Activated CD8-positive, alpha-beta T cell treated with anti-CD3 and anti-CD28 coated beads, Interleukin-2, amount 10 ng/mL, durations not matched to agents 7 days and 5 days (primary cell): ENCODE results near the gene UBAC2. TPM values are rescaled to one million over a fixed set of nuclear protein-coding genes. Genes with fewer than 3 reads are reported as not detected.

Experiments used
- ATAC-seq: fragments of 150-1000 bp; cut with Tn5 transposase; one replicate; pipeline ENCODE4 v1.10.0; 2021; ENCODE audit warnings: moderate library complexity
- CTCF ChIA-PET: fragments of 350-600 bp; sonication (Branson Sonifier 250); formaldehyde crosslinking; loops from one replicate; lab custom pipeline; 2021; ENCODE audit warnings: antibody characterized with exemption; lab: Charles Lee
- POLR2A ChIA-PET: fragments of 350-600 bp; sonication (Branson Sonifier 250); formaldehyde crosslinking; loops from one replicate; lab custom pipeline; 2021; ENCODE audit warnings: antibody characterized with exemption; lab: Charles Lee
- DNase-seq: peaks from one replicate; pipeline ENCODE4 v3.0.0-alpha.2; 2020
- H3K27ac Mint-ChIP-seq: one replicate; pipeline ENCODE4 v1.8.0; 2021; ENCODE audit warnings: mild to moderate bottlenecking, mixed read lengths
- H3K27me3 Mint-ChIP-seq: one replicate; pipeline ENCODE4 v1.8.0; 2021; ENCODE audit warnings: low read depth, mixed read lengths
- H3K36me3 Mint-ChIP-seq: one replicate; pipeline ENCODE4 v1.8.0; 2021; ENCODE audit warnings: low read depth, mixed read lengths
- H3K4me1 Mint-ChIP-seq: one replicate; pipeline ENCODE4 v1.8.0; 2021; ENCODE audit warnings: low read depth, mixed read lengths
- H3K4me3 Mint-ChIP-seq: one replicate; pipeline ENCODE4 v1.8.0; 2021; ENCODE audit warnings: mild to moderate bottlenecking, mixed read lengths
- H3K9me3 Mint-ChIP-seq: one replicate; pipeline ENCODE4 v1.8.0; 2022; ENCODE audit warnings: mixed read lengths; ENCODE audit not compliant: insufficient read depth
- total RNA-seq, 2 experiments: library from RNA; stranded (reverse); gene quantifications; one replicate each; pipeline ENCODE4 v1.2.3, GENCODE V29; 2021

UBAC2 gene
- total RNA-seq, 2 experiments from 2014 or later, result 67.4 to 71.2 TPM

DNA sequence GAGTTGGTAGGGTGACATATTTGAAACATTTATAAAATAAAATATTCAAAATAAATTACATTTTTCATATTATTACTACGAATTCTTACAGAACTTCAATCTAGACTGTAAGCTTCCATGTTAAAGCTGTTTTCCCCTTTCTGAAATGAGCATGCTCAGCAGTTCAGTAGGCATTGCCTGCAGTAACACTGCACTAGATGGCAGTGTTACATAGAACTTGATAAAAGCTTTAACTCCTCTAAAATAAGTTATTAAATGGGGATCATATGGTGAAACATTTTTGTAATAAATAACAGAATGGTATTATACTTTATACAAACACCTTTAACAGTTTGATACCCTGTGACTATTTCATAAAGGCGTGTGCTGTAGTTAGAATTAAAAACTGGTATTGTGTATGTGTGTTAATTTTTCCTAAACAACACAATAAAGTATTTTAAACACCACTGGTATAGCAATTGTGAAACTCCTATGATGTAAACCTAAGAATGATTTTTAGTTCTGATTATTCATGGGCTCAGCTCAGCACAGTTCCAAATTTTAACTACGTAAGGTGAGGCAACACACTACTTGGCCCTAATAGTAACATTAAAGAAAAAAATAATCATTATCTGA is 69.1 kb downstream of the UBAC2 start:
- CTCF ChIA-PET, result interaction anchor here (0.6 to 11.7 kb wide), 75 partner anchors 9 to 400 kb away, joined by 3 to 346 read pairs (median 6); partner anchors contain the start of genes GPR18, GPR183 and UBAC2
- peak; percentile 46 for DNase-seq

DNA sequence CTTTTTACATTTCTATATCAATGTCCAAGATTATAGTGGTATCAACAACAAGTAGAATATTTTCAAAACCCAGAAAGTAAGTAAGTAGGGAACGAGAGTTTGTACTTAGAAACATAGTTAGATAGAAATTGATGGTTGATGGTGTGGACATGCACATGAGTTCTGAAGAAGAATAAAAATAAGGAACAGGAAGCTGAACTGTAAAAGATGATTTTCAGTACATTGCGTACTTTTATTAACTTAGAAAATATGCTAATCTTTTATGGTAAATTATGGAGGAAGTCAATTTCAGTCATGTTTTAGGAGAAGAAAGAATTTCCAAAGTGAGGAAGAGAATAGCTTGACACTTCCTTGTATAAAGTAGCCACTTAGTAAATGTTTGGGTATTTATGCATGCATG is 69.9 kb downstream of the UBAC2 start:
- Mint-ChIP-seq H3K27ac (no peak overlapping the region), H3K36me3 (peaks cover 49% of the 10 kb centered on the region), H3K9me3 (peaks cover 8% of the 10 kb centered on the region), H3K27me3 (no peaks in the 10 kb centered on the region), H3K4me3 (no peak overlapping the region), H3K4me1 (peaks cover 65% of the 10 kb centered on the region)
- ATAC-seq, result no peak
- POLR2A ChIA-PET, result interaction anchor here (1.4 to 2.8 kb wide), 6 partner anchors 44 to 169 kb away, joined by 3 to 14 read pairs (median 7); partner anchors contain the start of gene UBAC2
- CTCF ChIA-PET, result interaction anchor here (0.7 to 11.7 kb wide), 57 partner anchors 9 to 401 kb away, joined by 3 to 346 read pairs (median 9); partner anchors contain the start of genes GPR18, GPR183 and UBAC2
- no peak for DNase-seq

More for the DNA sequence above, 69.1 kb downstream of the UBAC2 start:
- Mint-ChIP-seq H3K27ac (no peak overlapping the region), H3K36me3 (peaks cover 45% of the 10 kb centered on the region), H3K27me3 (no peaks in the 10 kb centered on the region), H3K4me1 (peaks cover 64% of the 10 kb centered on the region), H3K9me3 (peaks cover 8% of the 10 kb centered on the region), H3K4me3 (no peak overlapping the region)
- ATAC-seq, result peak; percentile 62
- POLR2A ChIA-PET, result interaction anchor here (0.9 to 2.8 kb wide), 9 partner anchors 10 to 170 kb away, joined by 3 to 14 read pairs (median 5); partner anchors contain the start of gene UBAC2

DNA sequence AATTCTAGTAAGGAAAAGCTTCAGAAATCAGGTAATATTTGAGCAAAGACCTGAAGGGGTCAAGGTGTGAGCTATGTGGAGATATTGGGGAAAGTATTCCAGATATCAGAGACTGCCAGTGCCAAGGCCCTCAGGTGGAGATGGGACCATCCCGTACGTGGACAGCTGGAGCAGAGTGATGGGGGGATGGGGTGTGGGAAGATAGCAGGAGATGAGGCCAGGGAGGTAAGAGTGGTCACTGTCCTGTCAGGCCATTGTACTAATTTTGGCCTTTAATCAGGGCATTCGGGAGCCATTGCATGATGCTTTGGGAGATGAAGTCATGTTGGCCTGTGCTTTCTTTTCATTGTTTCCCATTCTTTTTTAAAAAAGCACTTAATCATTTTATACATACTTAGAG is 70.6 kb downstream of the UBAC2 start:
- peaks cover 52% of the 10 kb centered on the region for H3K36me3 Mint-ChIP-seq
- ATAC-seq, result no peak
- CTCF ChIA-PET, result interaction anchor here (0.9 to 11.7 kb wide), 21 partner anchors 9 to 168 kb away, joined by 3 to 346 read pairs (median 18); partner anchors contain the start of genes GPR18 and UBAC2
- H3K27ac Mint-ChIP-seq, result peak overlapping the region; percentile 32
- H3K4me3 Mint-ChIP-seq, result no peak overlapping the region
- DNase-seq, result no peak
- POLR2A ChIA-PET, result interaction anchor here (2.2 to 2.8 kb wide), 4 partner anchors 43 to 165 kb away, joined by 6 to 14 read pairs (median 8); partner anchors contain the start of gene UBAC2
- H3K4me1 Mint-ChIP-seq, result peaks cover 69% of the 10 kb centered on the region
- no peaks in the 10 kb centered on the region for H3K27me3 Mint-ChIP-seq
- peaks cover 8% of the 10 kb centered on the region for H3K9me3 Mint-ChIP-seq

DNA sequence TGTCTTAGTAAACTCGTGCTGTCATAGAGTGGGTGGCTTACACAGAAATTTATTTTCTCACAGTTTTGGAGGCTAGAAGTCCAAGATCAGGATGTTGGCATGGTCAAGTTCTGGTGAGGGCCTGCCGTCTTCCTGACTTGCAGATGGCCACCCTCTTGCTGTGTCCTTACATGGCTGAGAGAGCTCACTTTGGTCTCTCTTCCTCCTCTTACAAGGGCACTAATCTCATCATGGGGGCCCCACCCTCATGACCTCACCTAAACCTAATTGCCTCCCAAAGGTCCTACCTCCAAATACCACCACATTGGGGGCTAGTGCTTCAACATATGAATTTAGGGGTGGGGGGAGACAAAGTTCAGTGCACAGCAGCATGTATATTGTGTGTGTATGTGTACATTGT is 71.8 kb downstream of the UBAC2 start:
- no peak overlapping the region for H3K27ac Mint-ChIP-seq
- no peak overlapping the region for H3K4me3 Mint-ChIP-seq
- CTCF ChIA-PET, result interaction anchor here (0.8 to 11.7 kb wide), 12 partner anchors 10 to 163 kb away, joined by 3 to 346 read pairs (median 86); partner anchors contain the start of genes GPR18 and UBAC2

DNA sequence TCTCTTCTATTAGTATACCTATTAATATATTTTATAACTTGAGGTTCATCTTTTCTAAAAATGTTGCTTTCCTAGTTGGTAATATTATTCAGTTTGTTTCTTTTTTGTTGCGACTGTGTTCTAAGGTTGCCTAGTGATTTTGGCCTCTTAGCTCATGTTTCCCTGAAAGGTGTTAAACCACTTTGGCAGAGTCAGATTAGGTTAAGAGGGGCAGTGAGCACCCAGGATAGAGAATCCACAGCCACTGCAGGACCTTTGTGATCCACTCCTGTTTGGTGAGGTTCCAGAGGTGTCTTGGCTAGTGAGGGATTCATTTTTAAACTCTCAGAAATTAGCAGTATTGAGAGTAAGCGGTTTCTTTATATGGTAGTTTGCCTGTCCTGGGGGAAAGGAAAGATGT is 72.5 kb downstream of the UBAC2 start:
- H3K4me3 Mint-ChIP-seq, result no peak overlapping the region
- ChIA-PET POLR2A (no interaction called here), CTCF (interaction anchor here (0.8 to 11.7 kb wide), 9 partner anchors 12 to 162 kb away, joined by 3 to 346 read pairs (median 4); partner anchors contain the start of gene UBAC2)
- no peaks in the 10 kb centered on the region for H3K27me3 Mint-ChIP-seq
- DNase-seq, result no peak
- peak overlapping the region; percentile 73 for H3K27ac Mint-ChIP-seq
- H3K9me3 Mint-ChIP-seq, result peaks cover 8% of the 10 kb centered on the region
- H3K36me3 Mint-ChIP-seq, result peaks cover 64% of the 10 kb centered on the region
- H3K4me1 Mint-ChIP-seq, result peaks cover 84% of the 10 kb centered on the region
- ATAC-seq, result peak; percentile 27

More for the DNA sequence above, 71.8 kb downstream of the UBAC2 start:
- ATAC-seq (no peak), DNase-seq (no peak)
- Mint-ChIP-seq H3K36me3 (peaks cover 59% of the 10 kb centered on the region), H3K27me3 (no peaks in the 10 kb centered on the region), H3K9me3 (peaks cover 8% of the 10 kb centered on the region), H3K4me1 (peaks cover 78% of the 10 kb centered on the region)
- POLR2A ChIA-PET, result interaction anchor here (0.9 kb wide), 1 partner anchor 80 kb away, joined by 3 read pairs; no protein-coding TSS in a partner anchor

DNA sequence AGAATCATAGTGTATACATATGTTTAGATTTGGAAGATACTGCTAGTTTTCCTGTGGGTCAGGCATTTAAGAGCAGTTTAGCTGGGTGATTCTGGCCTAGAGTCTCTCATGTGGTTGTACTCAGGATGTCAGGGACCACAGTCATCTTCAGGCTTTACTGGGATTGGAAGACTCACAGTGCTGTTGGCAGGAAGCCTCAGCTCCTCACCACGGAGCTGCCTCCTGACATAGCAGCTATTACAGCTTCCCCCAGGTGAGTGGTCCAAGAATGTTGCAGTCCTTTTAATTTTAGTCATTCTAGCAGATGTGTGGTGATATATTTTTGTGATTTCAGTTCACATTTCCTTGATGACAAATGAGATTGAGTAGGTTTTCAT is 74.4 kb downstream of the UBAC2 start:
- Mint-ChIP-seq H3K4me3 (peak overlapping the region; percentile 13), H3K27ac (peak overlapping the region; percentile 80), H3K9me3 (peaks cover 8% of the 10 kb centered on the region), H3K36me3 (peaks cover 79% of the 10 kb centered on the region), H3K4me1 (peaks cover 93% of the 10 kb centered on the region), H3K27me3 (no peaks in the 10 kb centered on the region)
- ChIA-PET CTCF (interaction anchor here (0.8 to 3.1 kb wide), 17 partner anchors 9 to 165 kb away, joined by 3 to 43 read pairs (median 4); partner anchors contain the start of gene GPR183), POLR2A (interaction anchor here (0.9 to 1.6 kb wide), 3 partner anchors 40 to 106 kb away, joined by 3 to 6 read pairs (median 4); partner anchors contain the start of gene UBAC2)
- peak; percentile 69 for DNase-seq
- ATAC-seq, result peak; percentile 84

DNA sequence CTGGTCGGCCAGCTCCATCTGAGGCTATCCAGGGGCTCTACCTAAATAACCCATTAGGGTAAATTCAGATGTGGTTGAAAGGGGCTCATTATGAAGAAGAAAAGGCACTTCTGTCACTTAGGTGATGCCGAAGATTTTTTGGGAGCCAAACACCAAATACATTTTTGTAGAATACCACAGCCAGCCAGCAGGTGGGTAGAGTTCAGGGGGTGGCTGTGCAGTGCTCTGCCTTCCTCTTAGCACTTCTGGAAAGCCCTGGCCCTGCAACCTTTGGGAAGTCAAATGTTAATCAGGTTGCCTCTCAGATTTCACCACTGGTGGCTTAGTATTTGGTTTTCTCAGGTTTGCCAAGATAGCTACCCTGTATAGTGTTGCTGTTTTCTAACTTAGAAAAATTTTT is 76.1 kb downstream of the UBAC2 start:
- no peaks in the 10 kb centered on the region for H3K27me3 Mint-ChIP-seq
- POLR2A ChIA-PET, result interaction anchor here (1.0 kb wide), 1 partner anchor 80 kb away, joined by 3 read pairs; no protein-coding TSS in a partner anchor
- H3K4me1 Mint-ChIP-seq, result peaks cover 95% of the 10 kb centered on the region
- CTCF ChIA-PET, result interaction anchor here (0.9 to 3.1 kb wide), 9 partner anchors 9 to 159 kb away, joined by 3 to 43 read pairs (median 5); partner anchors contain the start of gene GPR183
- H3K27ac Mint-ChIP-seq, result peak overlapping the region; percentile 32
- no peak for ATAC-seq
- peak overlapping the region; percentile 2 for H3K4me3 Mint-ChIP-seq
- H3K36me3 Mint-ChIP-seq, result peaks cover 83% of the 10 kb centered on the region
- DNase-seq, result no peak
- H3K9me3 Mint-ChIP-seq, result peaks cover 8% of the 10 kb centered on the region

DNA sequence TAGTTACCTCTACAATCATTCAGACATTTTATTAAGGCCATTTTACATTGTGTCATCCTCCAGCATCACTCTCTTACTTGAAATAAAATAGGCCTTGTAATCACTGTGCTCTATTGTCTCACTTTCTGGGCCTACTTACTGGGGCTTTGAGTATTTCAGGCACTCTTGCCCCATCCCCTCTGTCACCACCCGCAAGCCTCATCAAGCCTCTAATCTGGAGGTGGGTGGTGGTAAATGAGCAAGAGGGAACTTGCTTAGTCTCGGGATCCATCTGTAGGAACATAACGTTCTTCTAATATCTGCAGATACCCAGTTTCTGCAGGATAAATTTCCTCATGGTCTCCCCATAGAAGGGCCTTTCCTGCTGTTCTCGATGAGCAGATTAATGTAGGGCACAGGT is 77.0 kb downstream of the UBAC2 start:
- peak overlapping the region; percentile 72 for H3K27ac Mint-ChIP-seq

DNA sequence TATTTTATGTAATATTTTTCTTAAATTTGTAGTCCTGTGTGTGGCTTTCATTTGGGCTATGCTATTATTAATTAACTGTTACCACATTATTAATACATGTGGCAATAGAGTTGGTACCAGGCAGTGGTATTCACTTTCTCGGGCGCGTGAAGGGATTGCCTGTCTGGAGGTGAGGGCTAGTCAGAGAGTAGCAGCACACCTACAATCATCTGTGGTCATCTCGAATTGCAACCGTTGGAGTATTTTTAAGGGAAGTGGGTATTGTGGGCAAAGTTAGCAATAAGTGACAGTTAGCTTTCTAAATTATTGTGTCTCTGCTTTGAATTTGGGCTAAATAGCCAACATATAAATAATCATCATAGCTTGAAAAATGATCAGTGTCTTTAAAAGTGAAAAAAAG is 77.5 kb downstream of the UBAC2 start:
- peaks cover 97% of the 10 kb centered on the region for H3K4me1 Mint-ChIP-seq
- peak overlapping the region; percentile 25 for H3K4me3 Mint-ChIP-seq
- ATAC-seq (no peak), DNase-seq (no peak)
- ChIA-PET POLR2A (interaction anchor here (0.6 to 1.1 kb wide), 4 partner anchors 78 to 228 kb away, joined by 3 to 4 read pairs (median 3); partner anchors contain the start of gene UBAC2), CTCF (interaction anchor here (0.9 to 3.7 kb wide), 8 partner anchors 8 to 224 kb away, joined by 3 to 27 read pairs (median 4); no protein-coding TSS in a partner anchor)
- H3K36me3 Mint-ChIP-seq, result peaks cover 79% of the 10 kb centered on the region
- H3K27ac Mint-ChIP-seq, result peak overlapping the region; percentile 77
- no peaks in the 10 kb centered on the region for H3K9me3 Mint-ChIP-seq
- no peaks in the 10 kb centered on the region for H3K27me3 Mint-ChIP-seq

More for the DNA sequence above, 77.0 kb downstream of the UBAC2 start:
- H3K9me3 Mint-ChIP-seq, result peaks cover 3% of the 10 kb centered on the region
- no peaks in the 10 kb centered on the region for H3K27me3 Mint-ChIP-seq
- peaks cover 81% of the 10 kb centered on the region for H3K36me3 Mint-ChIP-seq
- no peak overlapping the region for H3K4me3 Mint-ChIP-seq
- ChIA-PET POLR2A (interaction anchor here (0.7 kb wide), 1 partner anchor 157 kb away, joined by 3 read pairs; no protein-coding TSS in a partner anchor), CTCF (interaction anchor here (0.9 to 3.7 kb wide), 6 partner anchors 8 to 225 kb away, joined by 3 to 27 read pairs (median 6); no protein-coding TSS in a partner anchor)
- DNase-seq, result no peak
- H3K4me1 Mint-ChIP-seq, result peaks cover 96% of the 10 kb centered on the region
- no peak for ATAC-seq

DNA sequence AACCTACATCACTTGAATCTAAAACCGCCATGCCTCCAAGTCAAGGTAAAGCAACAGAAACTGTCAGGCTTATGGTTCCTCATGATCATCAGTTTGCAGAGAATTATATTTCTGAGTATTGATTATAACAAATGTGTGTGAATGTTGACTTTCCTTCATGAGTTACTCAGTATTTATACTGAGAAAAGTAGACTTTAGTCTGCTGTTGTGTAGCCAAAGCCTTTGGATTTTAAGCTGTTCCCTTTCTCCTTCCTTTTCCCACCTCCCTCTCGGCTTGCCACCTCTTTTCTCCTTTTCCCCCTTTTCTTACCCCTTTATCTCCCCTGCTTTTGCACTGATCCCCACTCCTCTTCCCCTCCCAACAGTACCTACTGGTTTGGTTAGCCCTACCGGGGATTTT is 78.2 kb downstream of the UBAC2 start:
- DNase-seq (no peak), ATAC-seq (no peak)
- Mint-ChIP-seq H3K27ac (peak overlapping the region; percentile 51), H3K27me3 (no peaks in the 10 kb centered on the region), H3K4me1 (peaks cover 94% of the 10 kb centered on the region), H3K4me3 (no peak overlapping the region), H3K9me3 (no peaks in the 10 kb centered on the region), H3K36me3 (peaks cover 73% of the 10 kb centered on the region)
- ChIA-PET POLR2A (interaction anchor here (0.6 to 1.1 kb wide), 2 partner anchors 78 to 82 kb away, joined by 3 read pairs; partner anchors contain the start of gene UBAC2), CTCF (interaction anchor here (0.9 to 3.7 kb wide), 6 partner anchors 9 to 223 kb away, joined by 3 to 27 read pairs (median 4); no protein-coding TSS in a partner anchor)

DNA sequence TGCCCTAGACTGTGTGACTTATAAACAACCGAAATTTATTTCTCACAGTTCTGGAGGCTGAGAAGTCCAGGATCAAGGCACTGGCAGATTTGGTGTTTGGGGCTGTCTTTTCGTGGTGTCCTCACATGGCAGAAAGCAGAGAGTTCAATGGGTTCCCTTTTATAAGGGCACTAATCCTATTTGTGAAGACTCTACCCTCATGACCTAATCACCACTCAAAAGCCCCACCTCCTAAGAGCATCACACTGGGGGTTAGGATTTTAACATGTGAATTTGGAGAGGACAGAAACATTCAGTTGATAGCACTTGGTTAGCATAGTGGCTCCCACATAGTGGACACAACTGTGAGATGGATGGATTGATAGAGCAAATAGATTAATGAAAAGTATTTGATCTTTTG is 79.0 kb downstream of the UBAC2 start:
- ChIA-PET POLR2A (no interaction called here), CTCF (interaction anchor here (0.9 to 3.7 kb wide), 5 partner anchors 8 to 157 kb away, joined by 3 to 27 read pairs (median 3); partner anchors contain the start of gene GPR183)
- Mint-ChIP-seq H3K4me3 (no peak overlapping the region), H3K27ac (peak overlapping the region; percentile 43), H3K4me1 (peaks cover 92% of the 10 kb centered on the region), H3K9me3 (no peaks in the 10 kb centered on the region), H3K36me3 (peaks cover 73% of the 10 kb centered on the region), H3K27me3 (no peaks in the 10 kb centered on the region)
- ATAC-seq (no peak), DNase-seq (no peak)
